Thoracic aorta (tissue), 2 donors: ENCODE results near the gene SCO1. TPM values are rescaled to one million over a fixed set of nuclear protein-coding genes. Genes with fewer than 3 reads are reported as not detected.

Experiments used
- ATAC-seq: fragments of 150-250 bp; one replicate; pipeline ENCODE4 v1.8.0; 2017; ENCODE audit warnings: low read depth; ENCODE audit not compliant: insufficient number of reproducible peaks, low FRiP score
- DNase-seq: peaks from one replicate; pipeline ENCODE4 v3.0.0-alpha.2; 2020; ENCODE audit warnings: low spot score
- H3K27ac ChIP-seq, 2 donors: fragments of 200-600 bp; sonication (generic); 1 replicate in 1 of 2; 2 replicates in 1 of 2; pipeline ENCODE4 v1.5.1; 2016; ENCODE audit warnings: mild to moderate bottlenecking in 2 of 2, moderate library complexity in 2 of 2
- H3K27me3 ChIP-seq: fragments of 200-600 bp; sonication (generic); replicated peaks from 2 replicates; pipeline ENCODE4 v1.6.0; 2016; ENCODE audit warnings: mild to moderate bottlenecking; ENCODE audit not compliant: insufficient read depth
- H3K36me3 ChIP-seq: fragments of 200-600 bp; sonication (generic); one replicate; pipeline ENCODE4 v1.5.1; 2016
- H3K4me1 ChIP-seq, 2 donors: fragments of 200-600 bp; sonication (generic); 1 replicate in 1 of 2; 2 replicates in 1 of 2; pipeline versions ENCODE4 v1.5.1 to v1.6.0; 2016; ENCODE audit warnings: low read depth in 2 of 2, mild to moderate bottlenecking in 1 of 2; ENCODE audit not compliant: control insufficient read depth in 1 of 2
- H3K4me3 ChIP-seq: fragments of 200-600 bp; sonication (generic); 2 replicates; pipeline ENCODE4 v1.5.1; 2016; ENCODE audit warnings: mild to moderate bottlenecking
- H3K9me3 ChIP-seq: fragments of 200-600 bp; sonication (generic); 2 replicates; pipeline ENCODE4 v1.5.1; 2016
- total RNA-seq, 2 donors: library from RNA; depleted of rRNA; stranded (reverse); fragments of >200 nt; gene quantifications; one replicate each; pipeline versions ENCODE4 v1.1.0 to v1.2.3, GENCODE V29; 2016
- TF ChIP-seq, protein P1 (sequence below): fragments of 200-600 bp; sonication (generic); IDR thresholded peaks from one replicate; pipeline ENCODE4 v1.5.1; 2019; ENCODE audit warnings: antibody characterized with exemption

Gene SCO1
- total RNA-seq, 2 donors from 2014 or later = 17.9 to 32.5 TPM

DNA sequence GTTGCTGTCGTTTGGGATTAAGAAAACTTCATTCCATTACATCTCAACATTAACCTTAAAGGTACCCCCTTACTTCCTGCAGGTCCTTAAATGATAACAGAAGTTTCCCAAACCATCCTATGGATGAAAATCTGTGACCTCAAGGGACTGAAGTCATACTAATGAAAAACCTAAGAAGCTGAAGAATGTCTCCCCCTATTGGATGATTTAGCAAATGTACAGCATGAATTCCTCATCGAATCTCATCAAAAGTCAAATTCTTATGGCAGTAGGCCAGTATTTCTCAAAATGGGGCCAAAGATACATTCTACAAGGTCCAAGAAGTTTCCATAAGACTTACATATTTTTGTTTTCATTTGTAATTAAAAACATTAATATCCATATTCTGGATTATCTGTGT is 13.5 kb downstream of the SCO1 start:
- DNase-seq (no peak), ATAC-seq (no peak)
- Histone ChIP-seq H3K27ac (peak overlapping the region in 1 of 2 donors; percentile 15), H3K4me3 (no peak overlapping the region), H3K36me3 (peaks cover 22% of the 10 kb centered on the region), H3K9me3 (no peaks in the 10 kb centered on the region), H3K27me3 (no peaks in the 10 kb centered on the region), H3K4me1 (peaks cover 19 to 22% of the 10 kb centered on the region in 2 donors)
- TF ChIP-seq, protein P1, sequence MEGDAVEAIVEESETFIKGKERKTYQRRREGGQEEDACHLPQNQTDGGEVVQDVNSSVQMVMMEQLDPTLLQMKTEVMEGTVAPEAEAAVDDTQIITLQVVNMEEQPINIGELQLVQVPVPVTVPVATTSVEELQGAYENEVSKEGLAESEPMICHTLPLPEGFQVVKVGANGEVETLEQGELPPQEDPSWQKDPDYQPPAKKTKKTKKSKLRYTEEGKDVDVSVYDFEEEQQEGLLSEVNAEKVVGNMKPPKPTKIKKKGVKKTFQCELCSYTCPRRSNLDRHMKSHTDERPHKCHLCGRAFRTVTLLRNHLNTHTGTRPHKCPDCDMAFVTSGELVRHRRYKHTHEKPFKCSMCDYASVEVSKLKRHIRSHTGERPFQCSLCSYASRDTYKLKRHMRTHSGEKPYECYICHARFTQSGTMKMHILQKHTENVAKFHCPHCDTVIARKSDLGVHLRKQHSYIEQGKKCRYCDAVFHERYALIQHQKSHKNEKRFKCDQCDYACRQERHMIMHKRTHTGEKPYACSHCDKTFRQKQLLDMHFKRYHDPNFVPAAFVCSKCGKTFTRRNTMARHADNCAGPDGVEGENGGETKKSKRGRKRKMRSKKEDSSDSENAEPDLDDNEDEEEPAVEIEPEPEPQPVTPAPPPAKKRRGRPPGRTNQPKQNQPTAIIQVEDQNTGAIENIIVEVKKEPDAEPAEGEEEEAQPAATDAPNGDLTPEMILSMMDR = no peak

DNA sequence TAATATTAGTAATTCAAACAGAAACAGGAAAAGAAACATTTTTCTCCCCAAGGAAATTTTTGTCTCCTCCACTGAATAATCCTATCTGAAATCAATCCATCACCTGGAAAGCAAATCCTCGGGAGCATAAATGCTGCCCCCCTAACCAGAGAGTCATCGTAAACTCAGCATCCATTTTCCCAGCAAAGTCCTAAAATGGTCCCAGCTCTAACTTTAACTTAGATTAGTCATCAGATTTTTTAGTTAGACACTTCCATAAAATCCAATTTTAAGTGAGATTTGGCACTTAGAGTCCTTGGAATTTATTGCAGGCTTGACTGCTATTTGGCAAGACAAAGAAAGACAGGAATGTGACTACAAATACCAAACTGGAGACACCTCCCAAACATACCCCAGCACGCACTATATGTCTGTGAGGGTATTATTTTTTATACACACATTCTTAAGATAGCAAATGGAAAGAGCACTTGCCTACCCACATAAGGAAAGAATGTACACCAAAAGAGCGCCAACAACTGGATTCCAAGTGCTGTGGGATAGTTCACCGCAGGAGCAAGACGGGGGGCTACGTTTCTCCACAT is 15.4 kb downstream of the SCO1 start:
- ATAC-seq (no peak), DNase-seq (no peak)
- H3K36me3 ChIP-seq = peaks cover 28% of the 10 kb centered on the region
- H3K27me3 ChIP-seq = no peaks in the 10 kb centered on the region
- peak overlapping the region; percentile 44 for H3K4me3 ChIP-seq
- TF ChIP-seq, protein P1 = no peak
- H3K4me1 ChIP-seq = peaks cover 19 to 22% of the 10 kb centered on the region in 2 donors
- no peaks in the 10 kb centered on the region for H3K9me3 ChIP-seq
- peak overlapping the region; percentile 37 to 74 for H3K27ac ChIP-seq

DNA sequence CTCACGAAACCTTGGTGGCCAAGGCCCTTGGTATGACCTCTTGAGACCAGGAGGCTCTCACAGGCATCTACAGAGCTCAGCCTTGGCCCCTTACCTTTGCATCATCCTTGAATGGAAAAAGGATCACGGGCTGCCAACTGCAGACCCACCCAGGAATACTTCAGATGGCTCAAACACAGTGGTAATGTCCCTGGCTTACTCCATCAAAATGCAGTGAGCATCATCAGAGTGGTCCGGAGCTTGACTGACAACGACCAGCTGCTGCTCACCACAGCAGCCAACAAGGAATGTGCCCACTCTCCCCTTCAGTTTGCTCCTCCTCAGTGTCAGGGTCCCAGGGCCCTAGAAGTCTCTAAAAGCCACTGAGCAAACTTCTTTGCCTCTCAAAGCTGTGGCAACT is 22.6 kb downstream of the SCO1 start:
- H3K9me3 ChIP-seq = no peaks in the 10 kb centered on the region
- no peak overlapping the region for H3K27ac ChIP-seq
- DNase-seq = no peak
- TF ChIP-seq, protein P1 = no peak
- no peaks in the 10 kb centered on the region for H3K27me3 ChIP-seq
- H3K4me3 ChIP-seq = no peak overlapping the region
- ATAC-seq = no peak
- peaks cover 25% of the 10 kb centered on the region for H3K36me3 ChIP-seq
- H3K4me1 ChIP-seq = no peaks in the 10 kb centered on the region

DNA sequence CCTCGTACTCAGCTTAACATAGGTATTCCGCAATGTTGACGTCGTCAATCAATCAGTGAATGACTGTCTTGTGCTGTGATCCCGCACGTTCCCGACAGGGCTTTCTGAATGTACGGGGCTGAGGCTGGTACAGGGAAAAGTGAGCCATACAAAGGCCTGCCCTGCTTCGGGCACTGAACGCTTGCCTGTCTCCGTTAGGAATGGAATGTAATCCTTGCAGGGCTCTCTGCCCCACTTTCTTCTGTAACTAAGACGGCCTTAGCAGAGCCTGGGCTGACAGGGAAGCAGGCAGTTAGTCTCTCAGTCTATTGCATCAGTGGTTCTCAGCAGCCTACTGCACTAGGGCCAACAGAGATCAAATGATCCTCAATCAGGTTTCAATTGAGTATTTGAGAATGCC is 24.0 kb downstream of the SCO1 start:
- Histone ChIP-seq H3K4me3 (no peak overlapping the region), H3K9me3 (no peaks in the 10 kb centered on the region), H3K27me3 (no peaks in the 10 kb centered on the region), H3K36me3 (peaks cover 25% of the 10 kb centered on the region), H3K27ac (no peak overlapping the region), H3K4me1 (peaks cover 2 to 8% of the 10 kb centered on the region in 2 donors)
- ATAC-seq = no peak
- DNase-seq = no peak
- TF ChIP-seq, protein P1 = no peak

DNA sequence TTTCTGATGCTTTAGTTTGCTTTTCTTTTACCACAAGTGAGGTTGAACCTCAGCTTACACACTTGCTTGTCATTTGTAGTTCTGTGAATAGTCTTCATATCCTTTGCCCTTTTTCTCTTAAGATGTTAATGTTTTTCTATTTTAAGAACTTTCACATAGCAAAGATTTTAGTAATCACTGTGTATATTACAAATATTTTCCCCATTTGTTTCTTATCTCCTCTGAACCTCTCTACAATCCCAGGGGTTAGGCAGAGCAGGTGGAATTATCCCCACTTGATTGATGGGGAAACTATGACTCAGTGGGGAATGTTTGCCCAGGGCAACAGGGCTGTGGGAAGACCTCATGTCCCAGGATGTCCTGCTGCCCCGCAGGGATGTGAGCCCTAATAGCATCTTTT is 28.6 kb downstream of the SCO1 start:
- Histone ChIP-seq H3K36me3 (no peaks in the 10 kb centered on the region), H3K9me3 (no peaks in the 10 kb centered on the region), H3K4me3 (no peak overlapping the region), H3K27me3 (no peaks in the 10 kb centered on the region), H3K4me1 (peaks cover 7 to 9% of the 10 kb centered on the region in 2 donors), H3K27ac (peak overlapping the region in 1 of 2 donors; percentile 4)
- TF ChIP-seq, protein P1 = no peak
- ATAC-seq (no peak), DNase-seq (no peak)
